ENCODE data around the gene ANKRD60. TPM values are rescaled to one million over a fixed set of nuclear protein-coding genes. Genes with fewer than 3 reads are reported as not detected.

ANKRD60 gene
- total and polyA plus RNA-seq, 2 experiments from 2014 or later: not detected

DNA sequence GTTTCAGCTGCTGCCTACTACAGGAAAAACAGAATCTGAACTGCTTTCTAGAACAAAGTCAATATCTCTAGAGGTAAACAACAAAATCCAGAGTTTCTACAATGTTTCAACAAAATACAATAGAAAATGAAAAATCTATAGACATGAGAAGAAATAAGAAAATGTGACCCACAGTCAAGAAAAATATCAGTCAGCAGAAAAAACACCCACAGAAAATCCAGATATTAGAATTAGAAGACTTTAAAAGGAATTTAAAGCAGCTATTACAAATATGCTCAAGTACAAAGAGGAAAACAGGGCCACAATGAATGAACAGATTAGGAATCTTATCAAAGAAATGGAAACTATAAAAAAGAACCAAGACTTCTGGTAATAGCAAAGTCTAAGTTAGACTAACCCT lies 26.4 kb upstream of the ANKRD60 start:
- Histone ChIP-seq H4K20me1 (ENCODE audit: insufficient read depth) (peaks cover 3% of the 10 kb centered on the region; the same call in 1 of the 2 replicates), H3K4me2 (ENCODE audit: unreplicated experiment) (no peak overlapping the region), H2AFZ (no peak overlapping the region), H3K27me3 (replicated peaks; ENCODE audit: insufficient read depth) (no peaks in the 10 kb centered on the region), H3K79me2 (ENCODE audit: insufficient read depth) (peaks cover 32% of the 10 kb centered on the region), H3K9me3 (ENCODE audit: low read depth) (no peaks in the 10 kb centered on the region), H3K4me3 (no peak overlapping the region), H3K27ac (no peak overlapping the region), H3K9ac (no peak overlapping the region), H3F3A (ENCODE audit: insufficient read depth) (peaks cover 20% of the 10 kb centered on the region), H3K36me3 (ENCODE audit: low read depth) (no peaks in the 10 kb centered on the region), H3K4me1 (ENCODE audit: insufficient read depth) (peaks cover 13% of the 10 kb centered on the region), H3K9me2 (ENCODE audit: insufficient read depth) (no peaks in the 10 kb centered on the region)
- in situ Hi-C loops (cut with MboI): no loop called here
- no peak for TF ChIP-seq EZH2 (IDR thresholded peaks at IDR 0.05; ENCODE audit: insufficient read depth, poor library complexity, severe bottlenecking)
- TF ChIP-seq EZH2phosphoT487 (IDR thresholded peaks at IDR 0.05; ENCODE audit: insufficient read depth, low read depth): no peak
- no peak for DNase-seq

DNA sequence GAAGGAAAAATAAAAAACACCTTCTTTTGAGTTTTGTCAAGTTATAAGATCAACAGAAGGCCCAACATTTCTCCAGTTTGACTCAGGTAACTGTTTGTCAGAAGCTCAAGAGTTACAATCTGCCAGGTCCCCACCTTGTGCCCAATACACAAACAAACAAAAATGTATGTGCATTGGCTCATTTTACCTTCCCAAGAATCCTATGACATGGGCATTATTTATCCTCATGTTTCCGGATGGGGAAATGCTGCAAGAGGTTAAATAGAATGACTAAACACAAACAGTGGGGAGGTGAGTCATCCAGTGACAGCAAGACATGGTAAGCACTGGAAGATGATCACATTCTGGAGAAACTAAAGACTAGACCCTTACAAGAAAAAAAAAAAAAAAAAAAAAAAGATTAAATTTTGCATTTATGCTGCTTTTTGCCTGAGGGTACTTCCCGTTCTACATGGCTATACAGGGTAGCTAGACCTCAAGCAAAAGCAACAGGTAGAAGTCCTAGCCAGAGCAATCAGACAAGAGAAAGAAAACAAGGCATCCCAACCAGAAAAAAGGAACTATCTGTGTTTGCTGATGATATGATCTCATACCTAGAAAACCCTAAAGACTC lies 23.6 kb upstream of the ANKRD60 start:
- H3K9me3 ChIP-seq (ENCODE audit: low read depth): no peaks in the 10 kb centered on the region
- in situ Hi-C loops (cut with MboI): no loop called here
- no peak for TF ChIP-seq EZH2 (IDR thresholded peaks at IDR 0.05; ENCODE audit: insufficient read depth, poor library complexity, severe bottlenecking)
- no peak for TF ChIP-seq EZH2phosphoT487 (IDR thresholded peaks at IDR 0.05; ENCODE audit: insufficient read depth, low read depth)
- H3K79me2 ChIP-seq (ENCODE audit: insufficient read depth): peaks cover 32% of the 10 kb centered on the region
- no peaks in the 10 kb centered on the region for H3K9me2 ChIP-seq (ENCODE audit: insufficient read depth)
- peaks cover 13% of the 10 kb centered on the region for H3K4me1 ChIP-seq (ENCODE audit: insufficient read depth)
- peak overlapping the region; percentile 62 for H3K27ac ChIP-seq
- peaks cover 20% of the 10 kb centered on the region for H3F3A ChIP-seq (ENCODE audit: insufficient read depth)
- WGBS, 2 experiments (ENCODE audit: low coverage in 1 of 2, low lambda C conversion rate in 2 of 2, missing lambda C conversion rate in 2 of 2): 9 to 10% methylated on average over 2 of the region's 2 CpGs
- no peak overlapping the region for H3K9ac ChIP-seq
- H3K4me2 ChIP-seq (ENCODE audit: unreplicated experiment): peak overlapping the region; percentile 41
- H3K36me3 ChIP-seq (ENCODE audit: low read depth): peaks cover 2% of the 10 kb centered on the region; the same call in 1 of the 2 replicates
- no peak overlapping the region for H2AFZ ChIP-seq
- peak; percentile 95 for DNase-seq
- no peak overlapping the region for H3K4me3 ChIP-seq
- peaks cover 7% of the 10 kb centered on the region; the same call in 1 of the 2 replicates for H4K20me1 ChIP-seq (ENCODE audit: insufficient read depth)
- H3K27me3 ChIP-seq (replicated peaks; ENCODE audit: insufficient read depth): no peaks in the 10 kb centered on the region

- H3K9ac ChIP-seq: no peak overlapping the region
- H3K27ac ChIP-seq: peak overlapping the region; percentile 62
- H3K4me1 ChIP-seq (ENCODE audit: insufficient read depth): peaks cover 13% of the 10 kb centered on the region
- no peak overlapping the region for H3K4me3 ChIP-seq
- H3K4me2 ChIP-seq (ENCODE audit: unreplicated experiment): peak overlapping the region; percentile 41
- peaks cover 20% of the 10 kb centered on the region for H3F3A ChIP-seq (ENCODE audit: insufficient read depth)
- H3K27me3 ChIP-seq (replicated peaks; ENCODE audit: insufficient read depth): no peaks in the 10 kb centered on the region
- 77 to 80% methylated on average over 8 of the region's 8 CpGs for WGBS, 2 experiments (ENCODE audit: low coverage in 1 of 2, low lambda C conversion rate in 2 of 2, missing lambda C conversion rate in 2 of 2)
- H3K9me2 ChIP-seq (ENCODE audit: insufficient read depth): no peaks in the 10 kb centered on the region
- peaks cover 7% of the 10 kb centered on the region; the same call in 1 of the 2 replicates for H4K20me1 ChIP-seq (ENCODE audit: insufficient read depth)
- in situ Hi-C loops (cut with MboI): no loop called here
- no peak for DNase-seq
- TF ChIP-seq EZH2 (IDR thresholded peaks at IDR 0.05; ENCODE audit: insufficient read depth, poor library complexity, severe bottlenecking) (no peak), EZH2phosphoT487 (IDR thresholded peaks at IDR 0.05; ENCODE audit: insufficient read depth, low read depth) (no peak)
- H3K9me3 ChIP-seq (ENCODE audit: low read depth): no peaks in the 10 kb centered on the region
- peaks cover 32% of the 10 kb centered on the region for H3K79me2 ChIP-seq (ENCODE audit: insufficient read depth)
- H2AFZ ChIP-seq: no peak overlapping the region
- H3K36me3 ChIP-seq (ENCODE audit: low read depth): peaks cover 8% of the 10 kb centered on the region; the same call in 1 of the 2 replicates
These were observed 23.0 kb upstream of the ANKRD60 start for GRCh38 chr20:58251348-58251978.

- Histone ChIP-seq H3K4me3 (no peak overlapping the region), H3K36me3 (ENCODE audit: low read depth) (peaks cover 25% of the 10 kb centered on the region; the same call in 1 of the 2 replicates)
- in situ Hi-C loops (cut with MboI): loop anchor here (10.0 to 25.0 kb wide), 3 partner anchors 408 to 766 kb away; partner anchors contain the start of genes CTSZ, STX16 and TUBB1
These were observed 17.9 kb upstream of the ANKRD60 start for GRCh38 chr20:58246346-58246745.

More at GRCh38 chr20:58246346-58246745, 17.9 kb upstream of the ANKRD60 start:
- Histone ChIP-seq H3K4me1 (ENCODE audit: insufficient read depth) (no peaks in the 10 kb centered on the region), H3K9ac (no peak overlapping the region), H3K9me2 (ENCODE audit: insufficient read depth) (no peaks in the 10 kb centered on the region), H3K9me3 (ENCODE audit: low read depth) (no peaks in the 10 kb centered on the region), H3K4me2 (ENCODE audit: unreplicated experiment) (no peak overlapping the region), H3K27me3 (replicated peaks; ENCODE audit: insufficient read depth) (0 out of 2 replicates have a peak, but pooled peaks cover 2% of the 10 kb centered on the region), H4K20me1 (ENCODE audit: insufficient read depth) (0 out of 2 replicates have a peak, but pooled peaks cover 4% of the 10 kb centered on the region), H3K79me2 (ENCODE audit: insufficient read depth) (peaks cover 5% of the 10 kb centered on the region; the same call in 1 of the 2 replicates), H3F3A (ENCODE audit: insufficient read depth) (peaks cover 3% of the 10 kb centered on the region; the same call in 1 of the 2 replicates), H3K27ac (no peak overlapping the region), H2AFZ (no peak overlapping the region)
- DNase-seq: peak; percentile 24
- WGBS, 2 experiments (ENCODE audit: low coverage in 1 of 2, low lambda C conversion rate in 2 of 2, missing lambda C conversion rate in 2 of 2): 85 to 89% methylated on average over 9 of the region's 9 CpGs
- no peak for TF ChIP-seq EZH2 (IDR thresholded peaks at IDR 0.05; ENCODE audit: insufficient read depth, poor library complexity, severe bottlenecking)
- TF ChIP-seq EZH2phosphoT487 (IDR thresholded peaks at IDR 0.05; ENCODE audit: insufficient read depth, low read depth): no peak
